ENCODE measurements around the gene SLC6A3. TPM values are rescaled to one million over a fixed set of nuclear protein-coding genes. Genes with fewer than 3 reads are reported as not detected.

SLC6A3 gene
- total RNA-seq, 2 experiments from 2014 or later, result not detected

DNA sequence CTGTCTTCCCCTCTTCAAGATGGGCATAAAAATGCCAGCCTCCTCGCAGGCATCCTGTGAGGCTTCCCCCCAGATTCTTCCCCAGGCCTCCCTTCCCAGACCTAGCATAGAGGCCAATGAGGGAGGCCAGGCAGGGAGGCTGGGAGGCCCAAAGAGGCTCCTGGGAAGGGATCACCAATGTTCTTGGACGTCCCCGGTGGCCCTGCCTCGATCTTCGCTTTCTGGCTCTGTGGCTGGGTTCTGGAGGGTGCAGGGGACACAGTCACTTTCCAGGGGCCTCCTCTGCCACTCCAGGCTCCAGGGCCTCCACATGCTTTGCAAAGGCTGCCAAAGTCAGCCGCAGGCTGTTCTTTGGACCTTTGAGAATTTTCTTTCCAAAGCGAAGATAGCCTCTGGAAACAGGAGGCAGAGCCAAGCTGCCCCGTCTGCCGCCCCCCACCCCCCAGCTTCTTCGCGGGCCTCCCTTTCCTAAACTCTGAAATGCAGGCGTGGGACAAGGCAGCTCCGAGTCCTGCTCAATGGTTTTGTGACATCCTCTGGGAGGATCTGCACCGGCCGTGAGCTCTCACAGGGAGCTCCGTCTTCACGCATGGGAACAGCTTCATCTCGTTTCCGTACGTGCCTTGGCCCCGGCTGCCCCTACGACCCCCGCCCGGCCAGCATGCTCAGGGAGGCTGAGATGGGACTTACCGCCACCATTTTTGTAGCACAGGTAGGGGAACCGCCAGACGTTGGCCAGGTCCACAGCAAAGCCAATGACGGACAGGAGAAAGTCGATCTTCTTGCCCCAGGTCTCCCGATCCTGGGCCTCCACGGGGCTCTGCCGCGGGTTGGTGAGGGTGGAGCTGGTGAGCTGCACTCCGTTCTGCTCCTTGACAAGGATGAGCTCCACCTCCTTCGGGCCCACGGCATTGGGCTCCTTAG, 2.8 kb downstream of the SLC6A3 start:
- Histone ChIP-seq H3K4me2 (ENCODE audit: low read length) (no peak overlapping the region), H3K27ac (ENCODE audit: low read depth, low read length, poor library complexity, severe bottlenecking) (no peak overlapping the region), H4K20me1 (ENCODE audit: insufficient read depth, low read length) (no peaks in the 10 kb centered on the region), H3K9me3 (ENCODE audit: low read length) (no peaks in the 10 kb centered on the region), H3K79me2 (ENCODE audit: insufficient read depth, low read depth, low read length) (no peaks in the 10 kb centered on the region), H3K4me3 (ENCODE audit: low read depth, low read length, poor library complexity, severe bottlenecking) (no peak overlapping the region), H3K9me2 (ENCODE audit: insufficient read depth, low read length) (no peaks in the 10 kb centered on the region), H2AFZ (ENCODE audit: low read length) (no peak overlapping the region), H3K36me3 (ENCODE audit: insufficient read depth, low read length) (no peaks in the 10 kb centered on the region), H3K4me1 (ENCODE audit: insufficient read depth, low read length, poor library complexity, severe bottlenecking) (no peaks in the 10 kb centered on the region)
- TF ChIP-seq EZH2phosphoT487 (IDR thresholded peaks at IDR 0.05; ENCODE audit: borderline replicate concordance, low read depth, low read length), result no peak
- TF ChIP-seq, protein P1, sequence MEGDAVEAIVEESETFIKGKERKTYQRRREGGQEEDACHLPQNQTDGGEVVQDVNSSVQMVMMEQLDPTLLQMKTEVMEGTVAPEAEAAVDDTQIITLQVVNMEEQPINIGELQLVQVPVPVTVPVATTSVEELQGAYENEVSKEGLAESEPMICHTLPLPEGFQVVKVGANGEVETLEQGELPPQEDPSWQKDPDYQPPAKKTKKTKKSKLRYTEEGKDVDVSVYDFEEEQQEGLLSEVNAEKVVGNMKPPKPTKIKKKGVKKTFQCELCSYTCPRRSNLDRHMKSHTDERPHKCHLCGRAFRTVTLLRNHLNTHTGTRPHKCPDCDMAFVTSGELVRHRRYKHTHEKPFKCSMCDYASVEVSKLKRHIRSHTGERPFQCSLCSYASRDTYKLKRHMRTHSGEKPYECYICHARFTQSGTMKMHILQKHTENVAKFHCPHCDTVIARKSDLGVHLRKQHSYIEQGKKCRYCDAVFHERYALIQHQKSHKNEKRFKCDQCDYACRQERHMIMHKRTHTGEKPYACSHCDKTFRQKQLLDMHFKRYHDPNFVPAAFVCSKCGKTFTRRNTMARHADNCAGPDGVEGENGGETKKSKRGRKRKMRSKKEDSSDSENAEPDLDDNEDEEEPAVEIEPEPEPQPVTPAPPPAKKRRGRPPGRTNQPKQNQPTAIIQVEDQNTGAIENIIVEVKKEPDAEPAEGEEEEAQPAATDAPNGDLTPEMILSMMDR (conservative IDR thresholded peaks at IDR 0.05; ENCODE audit: low read length), result no peak
- no peak for DNase-seq (ENCODE audit: low spot score)
- no TSS peak for BruUV-seq (replicated peaks)
- ChIA-PET POLR2A (no interaction called here), CTCF (ENCODE audit: unreplicated experiment) (no interaction called here)
- intact Hi-C loops (cut with micrococcal nuclease; ENCODE audit: unreplicated experiment), result no loop called here

- no peak for DNase-seq (ENCODE audit: low spot score)
- no TSS peak for BruUV-seq (replicated peaks)
- intact Hi-C loops (cut with micrococcal nuclease; ENCODE audit: unreplicated experiment), result no loop called here
- CTCF ChIA-PET (ENCODE audit: unreplicated experiment), result no interaction called here
- no peak overlapping the region for H3K27ac ChIP-seq (ENCODE audit: low read depth, low read length, poor library complexity, severe bottlenecking)
- H3K79me2 ChIP-seq (ENCODE audit: insufficient read depth, low read depth, low read length), result no peaks in the 10 kb centered on the region
- no peaks in the 10 kb centered on the region for H3K9me3 ChIP-seq (ENCODE audit: low read length)
- TF ChIP-seq EZH2phosphoT487 (IDR thresholded peaks at IDR 0.05; ENCODE audit: borderline replicate concordance, low read depth, low read length), result no peak
- TF ChIP-seq, protein P1 (conservative IDR thresholded peaks at IDR 0.05; ENCODE audit: low read length), result no peak
- no peak overlapping the region for H3K4me3 ChIP-seq (ENCODE audit: low read depth, low read length, poor library complexity, severe bottlenecking)
- H3K4me2 ChIP-seq (ENCODE audit: low read length), result no peak overlapping the region
- no peaks in the 10 kb centered on the region for H4K20me1 ChIP-seq (ENCODE audit: insufficient read depth, low read length)
- H2AFZ ChIP-seq (ENCODE audit: low read length), result no peak overlapping the region
- no peaks in the 10 kb centered on the region for H3K4me1 ChIP-seq (ENCODE audit: insufficient read depth, low read length, poor library complexity, severe bottlenecking)
- H3K36me3 ChIP-seq (ENCODE audit: insufficient read depth, low read length), result no peaks in the 10 kb centered on the region
- H3K9me2 ChIP-seq (ENCODE audit: insufficient read depth, low read length), result no peaks in the 10 kb centered on the region
- POLR2A ChIA-PET, result no interaction called here
Observed at GRCh38 chr5:1441166-1441865, 3.9 kb downstream of the SLC6A3 start.

- no peak overlapping the region for H3K4me3 ChIP-seq (ENCODE audit: low read depth, low read length, poor library complexity, severe bottlenecking)
- H3K9me2 ChIP-seq (ENCODE audit: insufficient read depth, low read length), result no peaks in the 10 kb centered on the region
- TF ChIP-seq, protein P1 (conservative IDR thresholded peaks at IDR 0.05; ENCODE audit: low read length), result no peak
- no peak for TF ChIP-seq EZH2phosphoT487 (IDR thresholded peaks at IDR 0.05; ENCODE audit: borderline replicate concordance, low read depth, low read length)
- H3K79me2 ChIP-seq (ENCODE audit: insufficient read depth, low read depth, low read length), result no peaks in the 10 kb centered on the region
- no peaks in the 10 kb centered on the region for H3K9me3 ChIP-seq (ENCODE audit: low read length)
- no peak for DNase-seq (ENCODE audit: low spot score)
- no peaks in the 10 kb centered on the region for H3K36me3 ChIP-seq (ENCODE audit: insufficient read depth, low read length)
- no peak overlapping the region for H3K4me2 ChIP-seq (ENCODE audit: low read length)
- no peaks in the 10 kb centered on the region for H3K4me1 ChIP-seq (ENCODE audit: insufficient read depth, low read length, poor library complexity, severe bottlenecking)
- no TSS peak for BruUV-seq (replicated peaks)
- intact Hi-C loops (cut with micrococcal nuclease; ENCODE audit: unreplicated experiment), result no loop called here
- H4K20me1 ChIP-seq (ENCODE audit: insufficient read depth, low read length), result no peaks in the 10 kb centered on the region
- ChIA-PET POLR2A (no interaction called here), CTCF (ENCODE audit: unreplicated experiment) (no interaction called here)
- H3K27ac ChIP-seq (ENCODE audit: low read depth, low read length, poor library complexity, severe bottlenecking), result no peak overlapping the region
- H2AFZ ChIP-seq (ENCODE audit: low read length), result no peak overlapping the region
Observed at GRCh38 chr5:1440098-1440493, 5.1 kb downstream of the SLC6A3 start.

Data from OCI-LY7 (cell line).